SK-N-SH treated with all-trans-retinoic acid at 6 μM for 48 hours (cell line): ENCODE measurements around the gene ADK.

Experiments
- ATAC-seq: fragments of 200-7000 bp; cut with Tn5 transposase; 3 replicates; pipeline ENCODE4 v1.9.1; 2020; ENCODE audit warnings: mild to moderate bottlenecking, moderate library complexity
- ARNTL ChIP-seq: fragments of 450-650 bp; formaldehyde crosslinking; IDR thresholded peaks from 2 replicates; pipeline ENCODE4 v1.5.0; 2020; ENCODE audit warnings: low read depth, mild to moderate bottlenecking, moderate library complexity, borderline replicate concordance
- CSDC2 ChIP-seq: fragments of 250-450 bp; sonication (Bioruptor Pico); IDR thresholded peaks from 2 replicates; pipeline ENCODE4 v1.5.0; 2020; ENCODE audit warnings: mild to moderate bottlenecking, moderate library complexity
- ESRRG ChIP-seq: fragments of 250-450 bp; sonication (Bioruptor Pico); IDR thresholded peaks from 2 replicates; pipeline ENCODE4 v1.6.1; 2021; ENCODE audit warnings: mild to moderate bottlenecking
- GLIS3 ChIP-seq: fragments of 250-450 bp; sonication (Bioruptor Pico); IDR thresholded peaks from 2 replicates; pipeline ENCODE4 v1.5.0; 2020; ENCODE audit warnings: mild to moderate bottlenecking, moderate library complexity
- ISL1 ChIP-seq: fragments of 250-450 bp; sonication (Bioruptor Pico); IDR thresholded peaks from 2 replicates; pipeline ENCODE4 v2.1.2; 2022; ENCODE audit warnings: mild to moderate bottlenecking, moderate library complexity
- OSR1 ChIP-seq: fragments of 250-450 bp; sonication (Bioruptor Pico); IDR thresholded peaks from 2 replicates; pipeline ENCODE4 v1.8.0; 2022; ENCODE audit warnings: moderate library complexity, mild to moderate bottlenecking, inconsistent platforms
- PPARA ChIP-seq: fragments of 250-450 bp; sonication (Bioruptor Pico); IDR thresholded peaks from 2 replicates; pipeline ENCODE4 v1.5.0; 2020; ENCODE audit warnings: mild to moderate bottlenecking, borderline replicate concordance
- RARB ChIP-seq: fragments of 250-450 bp; sonication (Bioruptor Pico); IDR thresholded peaks from 2 replicates; pipeline ENCODE4 v1.8.0; 2021; ENCODE audit warnings: mild to moderate bottlenecking, moderate library complexity
- SNAI2 ChIP-seq: fragments of 250-450 bp; sonication (Bioruptor Pico); IDR thresholded peaks from 2 replicates; pipeline ENCODE4 v1.5.0; 2020; ENCODE audit warnings: mild to moderate bottlenecking, moderate library complexity
- TCF4 ChIP-seq: fragments of 250-450 bp; sonication (Bioruptor Pico); IDR thresholded peaks from 2 replicates; pipeline ENCODE4 v1.8.0; 2021; ENCODE audit warnings: mild to moderate bottlenecking, moderate library complexity, borderline replicate concordance
- TOX ChIP-seq: fragments of 250-450 bp; sonication (Bioruptor Pico); IDR thresholded peaks from 2 replicates; pipeline ENCODE4 v1.8.0; 2021; ENCODE audit warnings: mild to moderate bottlenecking, moderate library complexity, borderline replicate concordance
- TSHZ2 ChIP-seq: fragments of 250-450 bp; sonication (Bioruptor Pico); IDR thresholded peaks from 2 replicates; pipeline ENCODE4 v1.5.0; 2020; ENCODE audit warnings: mild to moderate bottlenecking, moderate library complexity
- ZC3H10 ChIP-seq: fragments of 250-450 bp; sonication (Bioruptor Pico); IDR thresholded peaks from 2 replicates; pipeline ENCODE4 v1.5.1; 2021; ENCODE audit warnings: mild to moderate bottlenecking, moderate library complexity
- ZFP3 ChIP-seq: fragments of 250-450 bp; sonication (Bioruptor Pico); IDR thresholded peaks from 2 replicates; pipeline ENCODE4 v1.5.0; 2020; ENCODE audit warnings: mild to moderate bottlenecking, moderate library complexity
- ZNF565 ChIP-seq: fragments of 450-650 bp; formaldehyde crosslinking; conservative IDR thresholded peaks from 2 replicates; pipeline ENCODE4 v1.5.0; 2020; ENCODE audit warnings: low read depth, mild to moderate bottlenecking, moderate library complexity
- ZNF70 ChIP-seq: fragments of 450-650 bp; formaldehyde crosslinking; IDR thresholded peaks from 2 replicates; pipeline ENCODE4 v1.5.0; 2020; ENCODE audit warnings: mild to moderate bottlenecking, moderate library complexity
- ZNF8 ChIP-seq: fragments of 450-650 bp; formaldehyde crosslinking; IDR thresholded peaks from 2 replicates; pipeline ENCODE4 v1.5.0; 2020; ENCODE audit warnings: mild to moderate bottlenecking, moderate library complexity
- TF ChIP-seq, protein P1 (sequence below): fragments of 250-450 bp; sonication (Bioruptor Pico); IDR thresholded peaks from 2 replicates; pipeline ENCODE4 v1.8.0; 2021; ENCODE audit warnings: low read depth, mild to moderate bottlenecking, moderate library complexity, borderline replicate concordance
- TF ChIP-seq, protein P2 (sequence below): fragments of 250-450 bp; sonication (Bioruptor Pico); IDR thresholded peaks from 2 replicates; pipeline ENCODE4 v1.8.0; 2020; ENCODE audit warnings: mild to moderate bottlenecking, moderate library complexity, borderline replicate concordance

The ADK gene

DNA sequence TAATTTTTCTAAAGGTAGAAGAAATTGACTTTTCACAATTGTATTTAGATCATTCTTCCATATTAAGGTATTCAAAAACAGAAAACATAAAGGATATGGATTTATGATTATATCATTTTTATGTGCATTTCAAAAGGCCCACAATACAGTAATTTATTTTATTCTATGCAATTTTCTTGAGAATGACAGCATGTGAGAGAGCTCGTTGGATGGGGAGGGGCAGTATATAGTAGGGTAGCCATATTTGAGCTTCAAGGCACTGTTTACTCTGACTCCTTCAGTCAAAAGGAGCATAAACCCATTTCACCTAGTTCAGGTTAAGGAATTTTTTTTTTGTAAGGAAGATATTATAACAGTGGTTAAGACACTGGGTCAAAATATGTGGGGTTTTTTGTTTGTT is 534.5 kb downstream of the ADK start:
- ATAC-seq, result no peak
- TF ChIP-seq ESRRG (no peak), ISL1 (CRISPR knock-in tag) (no peak), TOX (CRISPR knock-in tag) (no peak), ZFP3 (no peak)

DNA sequence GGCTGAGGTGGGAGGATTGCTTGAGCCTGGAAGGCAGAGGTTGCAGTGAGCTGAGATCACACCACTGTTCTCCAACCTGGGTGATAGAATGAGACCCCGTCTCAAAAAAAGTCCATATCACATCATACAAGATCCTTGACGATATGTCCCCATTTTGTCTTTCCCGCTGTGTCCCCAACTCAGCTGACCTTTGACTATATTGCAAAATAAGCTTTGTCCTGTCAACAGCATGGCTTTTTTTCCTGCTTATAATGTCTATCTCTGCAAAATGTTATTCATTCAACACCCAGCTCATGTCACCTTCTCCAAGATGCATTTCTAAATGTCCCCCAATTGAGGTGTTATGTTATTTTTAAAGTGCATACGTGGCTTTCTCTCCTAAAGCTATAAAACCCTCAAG is 539.4 kb downstream of the ADK start:
- no peak for ATAC-seq
- TF ChIP-seq ISL1 (CRISPR knock-in tag) (no peak), SNAI2 (CRISPR knock-in tag) (no peak), TSHZ2 (CRISPR knock-in tag) (no peak), CSDC2 (CRISPR knock-in tag) (no peak), ZC3H10 (CRISPR knock-in tag) (no peak), TCF4 (CRISPR knock-in tag) (no peak), ZNF8 (CRISPR knock-in tag) (no peak), RARB (CRISPR knock-in tag) (no peak), ZFP3 (no peak)
- TF ChIP-seq, protein P1, sequence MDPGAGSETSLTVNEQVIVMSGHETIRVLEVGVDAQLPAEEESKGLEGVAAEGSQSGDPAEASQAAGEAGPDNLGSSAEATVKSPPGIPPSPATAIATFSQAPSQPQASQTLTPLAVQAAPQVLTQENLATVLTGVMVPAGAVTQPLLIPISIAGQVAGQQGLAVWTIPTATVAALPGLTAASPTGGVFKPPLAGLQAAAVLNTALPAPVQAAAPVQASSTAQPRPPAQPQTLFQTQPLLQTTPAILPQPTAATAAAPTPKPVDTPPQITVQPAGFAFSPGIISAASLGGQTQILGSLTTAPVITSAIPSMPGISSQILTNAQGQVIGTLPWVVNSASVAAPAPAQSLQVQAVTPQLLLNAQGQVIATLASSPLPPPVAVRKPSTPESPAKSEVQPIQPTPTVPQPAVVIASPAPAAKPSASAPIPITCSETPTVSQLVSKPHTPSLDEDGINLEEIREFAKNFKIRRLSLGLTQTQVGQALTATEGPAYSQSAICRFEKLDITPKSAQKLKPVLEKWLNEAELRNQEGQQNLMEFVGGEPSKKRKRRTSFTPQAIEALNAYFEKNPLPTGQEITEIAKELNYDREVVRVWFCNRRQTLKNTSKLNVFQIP (CRISPR knock-in tag), result no peak

DNA sequence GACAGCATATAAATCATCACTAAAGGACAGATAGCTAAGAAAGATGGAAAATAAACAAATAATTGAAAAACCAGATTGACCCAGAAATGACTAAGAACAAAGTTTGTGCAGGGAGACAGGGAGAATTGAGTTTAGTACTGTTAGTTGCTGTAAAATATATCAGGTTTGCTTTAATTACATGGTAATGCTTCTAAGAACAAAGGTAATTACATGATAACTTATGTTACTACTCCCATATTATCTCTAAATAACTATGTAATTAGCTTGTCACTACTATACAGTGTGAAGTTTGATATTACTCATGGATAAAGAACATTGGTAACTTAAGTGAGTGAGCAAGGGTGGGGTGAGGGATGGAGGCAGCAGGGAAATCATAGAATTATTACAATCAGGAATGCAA is 540.1 kb downstream of the ADK start:
- ATAC-seq, result no peak
- no peak for TF ChIP-seq ZFP3
- TF ChIP-seq TCF4 (CRISPR knock-in tag), result no peak
- TF ChIP-seq TSHZ2 (CRISPR knock-in tag), result no peak
- no peak for TF ChIP-seq ZNF8 (CRISPR knock-in tag)
- TF ChIP-seq OSR1 (CRISPR knock-in tag), result no peak
- no peak for TF ChIP-seq RARB (CRISPR knock-in tag)
- TF ChIP-seq, protein P2, sequence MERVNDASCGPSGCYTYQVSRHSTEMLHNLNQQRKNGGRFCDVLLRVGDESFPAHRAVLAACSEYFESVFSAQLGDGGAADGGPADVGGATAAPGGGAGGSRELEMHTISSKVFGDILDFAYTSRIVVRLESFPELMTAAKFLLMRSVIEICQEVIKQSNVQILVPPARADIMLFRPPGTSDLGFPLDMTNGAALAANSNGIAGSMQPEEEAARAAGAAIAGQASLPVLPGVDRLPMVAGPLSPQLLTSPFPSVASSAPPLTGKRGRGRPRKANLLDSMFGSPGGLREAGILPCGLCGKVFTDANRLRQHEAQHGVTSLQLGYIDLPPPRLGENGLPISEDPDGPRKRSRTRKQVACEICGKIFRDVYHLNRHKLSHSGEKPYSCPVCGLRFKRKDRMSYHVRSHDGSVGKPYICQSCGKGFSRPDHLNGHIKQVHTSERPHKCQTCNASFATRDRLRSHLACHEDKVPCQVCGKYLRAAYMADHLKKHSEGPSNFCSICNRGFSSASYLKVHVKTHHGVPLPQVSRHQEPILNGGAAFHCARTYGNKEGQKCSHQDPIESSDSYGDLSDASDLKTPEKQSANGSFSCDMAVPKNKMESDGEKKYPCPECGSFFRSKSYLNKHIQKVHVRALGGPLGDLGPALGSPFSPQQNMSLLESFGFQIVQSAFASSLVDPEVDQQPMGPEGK (CRISPR knock-in tag), result no peak
- TF ChIP-seq ZNF70 (CRISPR knock-in tag), result no peak
- TF ChIP-seq GLIS3 (CRISPR knock-in tag), result no peak
- TF ChIP-seq ZC3H10 (CRISPR knock-in tag), result no peak
- TF ChIP-seq, all 23 proteins: peak for 0

DNA sequence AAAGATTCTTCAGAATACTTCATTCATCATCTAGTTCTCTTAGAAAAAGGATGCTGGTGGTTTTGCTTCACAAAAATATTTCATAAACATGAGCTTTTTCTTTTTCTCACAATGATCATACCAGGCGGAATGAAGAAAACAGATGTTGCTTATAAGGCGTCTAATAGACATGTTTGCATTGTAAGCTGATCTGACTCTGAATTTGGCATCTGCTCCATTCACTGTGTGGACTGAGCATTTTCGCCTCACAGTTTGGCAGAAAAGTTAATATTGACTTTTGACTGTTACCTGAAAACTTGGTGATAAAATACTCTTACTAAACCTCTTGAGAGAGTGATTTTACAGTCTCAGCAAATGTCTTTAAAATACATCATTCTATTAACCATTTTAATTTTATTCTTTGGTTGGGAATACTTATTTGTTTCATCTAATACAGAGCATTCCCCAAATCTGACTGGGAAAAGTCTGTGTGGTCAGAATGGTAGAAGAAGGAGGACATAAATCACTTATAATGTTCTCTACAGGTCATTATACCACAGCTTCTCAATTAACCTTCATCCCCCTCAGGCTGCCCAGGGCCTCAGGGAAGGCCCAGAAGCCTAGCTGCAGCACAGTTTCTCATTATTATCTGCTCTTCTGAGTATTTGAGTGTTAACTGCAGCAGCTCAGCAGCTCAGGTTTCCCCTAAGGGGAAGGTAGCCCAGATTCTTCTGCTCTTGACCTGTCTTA is 553.8 kb downstream of the ADK start:
- no peak for ATAC-seq
- TF ChIP-seq, protein P1 (CRISPR knock-in tag), result no peak
- TF ChIP-seq TCF4 (CRISPR knock-in tag), result no peak
- TF ChIP-seq, protein P2 (CRISPR knock-in tag), result no peak
- TF ChIP-seq GLIS3 (CRISPR knock-in tag), result no peak
- TF ChIP-seq TOX (CRISPR knock-in tag), result no peak
- TF ChIP-seq CSDC2 (CRISPR knock-in tag), result no peak
- TF ChIP-seq ZNF565 (CRISPR knock-in tag), result no peak
- no peak for TF ChIP-seq ZNF70 (CRISPR knock-in tag)
- TF ChIP-seq ZC3H10 (CRISPR knock-in tag), result no peak
- no peak for TF ChIP-seq SNAI2 (CRISPR knock-in tag)
- no peak for TF ChIP-seq ESRRG
- no peak for TF ChIP-seq ARNTL (CRISPR knock-in tag)
- no peak for TF ChIP-seq ZNF8 (CRISPR knock-in tag)
- no peak for TF ChIP-seq PPARA (CRISPR knock-in tag)
- no peak for TF ChIP-seq RARB (CRISPR knock-in tag)
- no peak for TF ChIP-seq OSR1 (CRISPR knock-in tag)
